SU-DHL-6 (cell line): ENCODE results near the gene NDFIP1.

Experiments used
- EZH2phosphoT487 ChIP-seq: fragments of 200-600 bp; sonication (generic), shearing (Covaris generic); conservative IDR thresholded peaks from 2 replicates; pipeline ENCODE4 v1.6.1; 2018; ENCODE audit warnings: mild to moderate bottlenecking, antibody characterized with exemption, low read length, moderate library complexity, mixed read lengths
- TF ChIP-seq, protein P1 (sequence below): fragments of 200-600 bp; sonication (generic); IDR thresholded peaks from one replicate; pipeline ENCODE4 v1.5.1; 2017; ENCODE audit warnings: antibody characterized with exemption, mild to moderate bottlenecking, low read length, moderate library complexity; ENCODE audit not compliant: insufficient read depth, poor library complexity, severe bottlenecking

DNA sequence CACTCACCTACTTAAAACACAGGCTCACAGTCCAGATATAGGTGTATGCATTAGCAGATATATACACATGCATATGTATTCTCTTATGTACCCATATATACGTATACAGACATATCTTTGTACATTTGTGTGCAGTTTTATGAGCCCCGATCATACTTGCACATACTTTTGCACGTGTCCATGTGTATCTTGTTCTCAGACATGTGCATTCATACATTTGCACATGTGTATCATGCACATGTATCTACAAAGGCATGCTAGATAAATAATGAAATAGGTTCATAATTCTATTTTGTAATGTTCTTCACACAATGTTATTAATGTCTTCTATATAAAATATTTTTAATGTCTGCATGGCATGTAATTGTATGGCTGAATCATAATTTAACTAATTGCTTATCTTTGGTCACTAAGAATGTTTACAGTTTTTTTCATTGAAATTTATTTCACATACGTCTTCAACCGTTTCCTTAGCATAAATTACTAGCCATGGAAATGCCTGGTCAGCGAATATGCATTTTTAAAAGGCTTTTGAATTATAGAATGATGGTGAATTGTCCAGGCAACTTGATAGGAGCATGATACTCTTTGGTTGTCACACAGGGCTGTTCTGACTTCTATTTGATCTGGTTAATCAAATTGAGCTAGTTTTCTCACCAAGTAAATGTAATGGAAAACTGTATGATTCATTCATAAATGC, 2.6 kb downstream of the NDFIP1 start:
- TF ChIP-seq, protein P1, sequence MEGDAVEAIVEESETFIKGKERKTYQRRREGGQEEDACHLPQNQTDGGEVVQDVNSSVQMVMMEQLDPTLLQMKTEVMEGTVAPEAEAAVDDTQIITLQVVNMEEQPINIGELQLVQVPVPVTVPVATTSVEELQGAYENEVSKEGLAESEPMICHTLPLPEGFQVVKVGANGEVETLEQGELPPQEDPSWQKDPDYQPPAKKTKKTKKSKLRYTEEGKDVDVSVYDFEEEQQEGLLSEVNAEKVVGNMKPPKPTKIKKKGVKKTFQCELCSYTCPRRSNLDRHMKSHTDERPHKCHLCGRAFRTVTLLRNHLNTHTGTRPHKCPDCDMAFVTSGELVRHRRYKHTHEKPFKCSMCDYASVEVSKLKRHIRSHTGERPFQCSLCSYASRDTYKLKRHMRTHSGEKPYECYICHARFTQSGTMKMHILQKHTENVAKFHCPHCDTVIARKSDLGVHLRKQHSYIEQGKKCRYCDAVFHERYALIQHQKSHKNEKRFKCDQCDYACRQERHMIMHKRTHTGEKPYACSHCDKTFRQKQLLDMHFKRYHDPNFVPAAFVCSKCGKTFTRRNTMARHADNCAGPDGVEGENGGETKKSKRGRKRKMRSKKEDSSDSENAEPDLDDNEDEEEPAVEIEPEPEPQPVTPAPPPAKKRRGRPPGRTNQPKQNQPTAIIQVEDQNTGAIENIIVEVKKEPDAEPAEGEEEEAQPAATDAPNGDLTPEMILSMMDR: no peak
- no peak for TF ChIP-seq EZH2phosphoT487
